HG02970 (cell line): Measurements from ENCODE around the gene PGM2L1.
"Not testable (repeated sequence)": the region's sequence is repeated elsewhere in the genome, so short reads cannot be mapped to it uniquely, and the experiment has no call there.

ENCODE experiments used
- ATAC-seq: cut with Tn5 transposase; IDR thresholded peaks from one replicate; pipeline ENCODE4 v1.9.1; 2021; ENCODE audit warnings: mild to moderate bottlenecking, moderate library complexity, moderate number of reproducible peaks; ENCODE audit not compliant: unreplicated experiment, low FRiP score

Gene PGM2L1

GRCh38 chr11:74403607-74404321, 5.5 kb upstream of the PGM2L1 start:
- no peak for ATAC-seq

- ATAC-seq, result no peak
Observed at GRCh38 chr11:74400606-74401005, 2.4 kb upstream of the PGM2L1 start.

GRCh38 chr11:74397501-74398243, 561 bp downstream of the PGM2L1 start:
- no peak for ATAC-seq

DNA sequence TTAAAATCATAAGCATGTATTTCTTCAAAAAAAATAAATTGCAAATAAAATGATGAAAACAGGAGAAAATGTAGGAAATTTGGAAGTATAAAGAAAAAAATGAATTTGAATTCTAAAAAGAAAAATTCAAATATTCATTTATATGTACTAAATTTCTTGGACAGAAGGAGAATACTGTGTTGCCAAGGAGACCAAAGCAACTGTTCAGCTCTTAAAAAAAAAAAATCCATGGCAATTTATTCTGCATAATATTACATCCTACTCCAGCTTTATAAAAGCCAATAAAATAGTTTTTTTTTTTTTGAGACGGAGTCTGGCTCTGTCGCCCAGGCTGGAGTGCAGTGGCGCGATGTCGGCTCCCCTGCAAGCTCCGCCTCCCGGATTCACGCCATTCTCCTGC, 6.0 kb downstream of the PGM2L1 start:
- no peak for ATAC-seq

DNA sequence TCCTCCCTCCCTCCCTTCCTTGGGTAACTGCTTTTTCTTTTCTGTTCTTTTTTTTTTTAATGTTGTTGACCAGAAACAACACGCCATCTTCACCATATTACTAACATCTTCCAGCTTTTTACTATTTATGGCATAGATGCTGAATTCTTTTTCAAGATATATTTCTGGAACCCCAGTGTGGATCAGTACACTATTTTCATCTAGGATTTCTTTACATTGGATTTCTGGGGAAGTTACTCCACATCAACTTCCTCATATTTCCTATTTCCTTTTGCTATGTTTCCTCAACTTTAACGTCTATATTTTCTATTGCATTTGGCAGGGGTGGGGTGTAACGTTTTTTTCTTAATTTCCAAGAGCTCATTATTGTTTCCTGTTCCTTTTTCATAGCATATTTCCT, 7.0 kb downstream of the PGM2L1 start:
- no peak for ATAC-seq

- no peak for ATAC-seq
Observed at GRCh38 chr11:74390697-74391096, 7.5 kb downstream of the PGM2L1 start.

DNA sequence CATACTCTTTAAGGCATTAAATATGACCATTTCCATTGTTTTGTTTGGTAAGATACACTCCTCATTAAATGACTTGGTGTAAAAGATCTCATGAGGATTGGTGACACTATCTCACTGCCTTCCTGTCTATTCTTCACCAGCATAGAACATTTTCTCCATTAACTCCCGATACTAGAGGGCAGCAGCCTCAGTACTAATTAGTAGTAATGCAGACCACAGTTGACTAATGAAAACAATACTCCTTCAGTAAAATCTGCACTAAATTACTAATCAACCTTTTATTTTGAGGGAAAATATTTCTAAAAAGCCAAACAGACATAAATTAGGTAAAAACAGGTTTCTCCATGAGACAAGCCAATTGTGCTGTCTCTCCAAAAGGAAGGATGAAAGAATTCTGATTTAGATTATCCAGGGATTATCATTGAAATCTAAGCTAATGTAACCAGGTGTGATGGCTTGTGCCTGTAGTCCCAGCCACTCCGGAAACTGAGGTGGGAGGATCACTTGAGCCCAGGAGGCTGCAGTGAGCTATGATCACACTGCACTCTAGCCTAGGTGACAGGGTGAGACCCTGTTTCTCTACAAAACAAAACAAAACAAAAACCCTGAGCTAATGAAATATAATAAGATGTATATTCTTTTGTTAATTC, 9.4 kb downstream of the PGM2L1 start:
- no peak for ATAC-seq

DNA sequence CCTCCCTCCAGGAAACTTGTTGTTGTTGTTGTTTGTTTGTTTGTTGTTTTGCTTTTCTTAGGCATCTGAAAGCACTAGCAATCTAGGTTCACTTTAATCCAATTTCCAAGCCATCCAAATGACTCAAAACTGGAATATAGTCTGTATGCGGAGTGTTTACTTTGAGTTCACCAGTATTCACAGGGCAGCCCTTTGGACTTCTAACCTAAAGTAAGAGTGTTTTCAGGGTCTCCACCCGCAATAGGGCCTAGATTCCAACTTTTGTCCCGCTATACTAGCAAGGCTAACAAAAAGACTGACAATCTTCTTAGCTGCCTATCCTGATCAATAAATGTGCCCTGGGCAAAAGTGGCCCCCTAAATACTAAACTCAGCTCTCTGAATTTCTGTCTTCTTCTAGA, 13.6 kb downstream of the PGM2L1 start:
- ATAC-seq, result no peak

- no peak for ATAC-seq
Observed at GRCh38 chr11:74380746-74381439, 17.3 kb downstream of the PGM2L1 start.

- no peak for ATAC-seq
Observed at GRCh38 chr11:74377689-74378088, 20.5 kb downstream of the PGM2L1 start.

- ATAC-seq, result no peak
Observed at GRCh38 chr11:74373382-74373781, 24.9 kb downstream of the PGM2L1 start.

DNA sequence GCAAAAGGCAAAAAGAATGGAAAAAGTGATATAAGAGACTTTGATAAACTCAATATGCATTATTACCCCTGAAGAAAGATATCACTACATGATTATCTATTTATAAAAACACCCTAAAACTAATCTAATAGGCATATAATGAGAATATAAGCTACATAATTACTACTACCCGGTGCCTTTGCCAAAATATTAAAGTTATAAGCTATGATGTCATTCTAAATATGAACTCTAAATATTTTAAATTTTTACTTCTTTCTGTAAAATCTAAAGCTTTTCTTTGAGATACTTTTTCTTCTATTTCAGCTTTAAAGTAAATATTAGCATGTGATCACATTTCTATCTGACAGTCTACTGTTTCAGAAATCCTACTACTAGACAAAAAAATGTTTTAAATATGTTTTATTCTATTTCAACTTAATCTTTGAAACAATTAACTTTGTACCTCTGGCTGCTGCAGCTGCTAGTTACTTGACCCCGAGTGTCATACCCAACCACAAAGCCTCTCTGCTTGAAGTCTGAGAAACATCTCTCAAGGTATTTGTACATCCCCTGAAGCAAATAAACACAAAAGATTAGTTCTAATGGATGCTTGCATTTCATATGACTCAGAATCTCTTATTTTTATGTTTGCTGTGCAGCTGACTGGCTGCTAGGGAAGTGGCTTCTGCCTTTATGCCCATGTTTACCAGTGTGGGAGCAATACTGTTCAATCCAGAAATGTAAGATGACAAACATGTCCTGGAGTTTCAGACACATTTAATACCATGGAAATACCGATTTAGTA, 26.8 kb downstream of the PGM2L1 start:
- no peak for ATAC-seq

- ATAC-seq, result no peak
Observed at GRCh38 chr11:74370123-74370522, 28.1 kb downstream of the PGM2L1 start.

- no peak for ATAC-seq
Observed at GRCh38 chr11:74367881-74368280, 30.4 kb downstream of the PGM2L1 start.

DNA sequence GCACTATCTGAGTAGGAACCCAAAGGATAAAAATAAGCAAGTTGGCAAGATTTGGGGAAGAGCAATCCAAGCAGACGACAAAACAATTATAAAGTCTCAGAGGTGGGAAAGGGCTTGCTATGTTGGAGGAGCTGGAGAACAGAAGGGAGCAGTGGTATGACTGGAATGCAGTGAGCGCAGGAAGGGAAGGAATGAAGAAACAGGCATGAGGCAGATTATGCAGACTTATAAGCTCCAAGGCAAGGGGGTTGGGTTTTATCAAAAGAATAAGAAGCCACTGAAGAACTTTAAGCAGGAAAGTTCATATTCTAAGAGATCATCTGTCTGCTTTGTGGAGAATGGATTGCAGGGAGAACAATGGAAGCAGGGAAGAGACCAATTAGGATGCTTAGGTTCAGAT, 31.7 kb downstream of the PGM2L1 start:
- no peak for ATAC-seq

DNA sequence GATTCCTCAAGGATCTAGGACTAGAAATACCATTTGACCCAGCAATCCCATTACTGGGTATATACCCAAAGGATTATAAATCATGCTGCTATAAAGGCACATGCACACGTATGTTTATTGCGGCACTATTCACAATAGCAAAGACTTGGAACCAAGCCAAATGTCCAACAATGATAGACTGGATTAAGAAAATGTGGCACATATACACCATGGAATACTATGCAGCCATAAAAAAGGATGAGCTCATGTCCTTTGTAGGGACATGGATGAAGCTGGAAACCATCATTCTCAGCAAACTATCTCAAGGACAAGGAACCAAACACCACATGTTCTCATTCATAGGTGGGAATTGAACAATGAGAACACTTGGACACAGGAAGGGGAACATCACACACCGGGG, 32.4 kb downstream of the PGM2L1 start:
- ATAC-seq, result not testable (repeated sequence)

GRCh38 chr11:74357449-74357848, 40.8 kb downstream of the PGM2L1 start:
- ATAC-seq, result no peak

DNA sequence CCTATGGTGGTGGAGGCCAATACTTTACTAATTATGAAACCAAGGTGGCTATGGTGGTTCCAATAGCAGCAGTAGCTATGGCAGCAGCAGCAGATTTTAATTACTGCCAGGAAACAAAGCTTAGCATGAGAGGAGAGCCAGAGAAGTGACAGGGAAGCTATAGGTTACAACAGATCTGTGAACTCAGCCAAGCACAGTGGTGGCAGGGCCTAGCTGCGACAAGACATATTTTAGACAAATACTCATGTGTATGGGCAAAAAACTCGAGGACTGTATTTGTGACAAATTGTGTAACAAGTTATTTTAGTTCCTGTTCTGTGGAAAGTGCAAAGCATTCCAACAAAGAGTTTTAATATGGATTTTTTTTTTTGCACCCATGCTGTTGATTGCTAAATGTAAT, 42.6 kb downstream of the PGM2L1 start:
- ATAC-seq, result no peak

- ATAC-seq, result no peak
Observed at GRCh38 chr11:74354036-74354435, 44.2 kb downstream of the PGM2L1 start.

DNA sequence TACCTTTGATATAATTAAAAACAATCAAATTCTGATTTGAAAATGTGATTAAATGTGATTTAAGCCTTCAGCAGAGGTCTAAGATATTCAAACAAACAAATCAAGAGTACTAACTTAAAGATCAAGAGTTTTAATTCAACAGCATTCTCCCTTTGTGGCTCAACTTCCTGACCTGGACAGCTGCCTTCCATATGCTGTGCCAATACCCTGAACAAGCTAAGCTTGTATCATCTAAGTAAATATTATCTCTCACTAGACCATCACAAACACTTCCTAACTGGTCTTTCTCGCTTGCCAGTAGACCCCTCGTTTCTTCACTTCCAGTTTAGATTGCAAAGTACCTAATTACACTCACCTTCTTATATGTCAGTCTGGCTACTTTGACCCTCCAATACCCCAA, 50.9 kb downstream of the PGM2L1 start:
- ATAC-seq, result no peak
